GM12872 (cell line): ENCODE measurements around the gene HSD17B4.

Experiments used
- TF ChIP-seq, protein P1 (sequence below): IDR thresholded peaks from 3 replicates; pipeline ENCODE4 v1.5.1; 2011; ENCODE audit warnings: low read depth, mild to moderate bottlenecking, low read length, moderate library complexity; ENCODE audit not compliant: insufficient read depth

Gene HSD17B4

DNA sequence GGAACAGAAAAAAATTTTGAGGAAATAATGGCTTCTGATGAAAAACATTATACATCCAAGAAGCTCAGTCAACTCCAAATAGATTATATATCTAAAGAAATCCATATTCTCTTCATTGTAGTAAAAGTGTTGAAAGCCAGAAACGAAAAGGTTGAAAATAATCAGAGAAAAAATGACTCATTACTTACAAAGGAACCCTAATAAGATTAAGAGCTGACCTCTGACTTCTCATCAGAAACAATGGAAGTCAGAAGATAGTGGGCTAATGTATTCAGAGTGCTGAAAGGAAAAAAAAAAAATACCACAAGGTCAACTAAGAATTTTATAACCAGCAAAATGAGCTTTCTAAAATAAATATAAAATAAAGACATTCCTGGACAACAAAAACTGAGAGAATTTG is 60.0 kb downstream of the HSD17B4 start:
- TF ChIP-seq, protein P1, sequence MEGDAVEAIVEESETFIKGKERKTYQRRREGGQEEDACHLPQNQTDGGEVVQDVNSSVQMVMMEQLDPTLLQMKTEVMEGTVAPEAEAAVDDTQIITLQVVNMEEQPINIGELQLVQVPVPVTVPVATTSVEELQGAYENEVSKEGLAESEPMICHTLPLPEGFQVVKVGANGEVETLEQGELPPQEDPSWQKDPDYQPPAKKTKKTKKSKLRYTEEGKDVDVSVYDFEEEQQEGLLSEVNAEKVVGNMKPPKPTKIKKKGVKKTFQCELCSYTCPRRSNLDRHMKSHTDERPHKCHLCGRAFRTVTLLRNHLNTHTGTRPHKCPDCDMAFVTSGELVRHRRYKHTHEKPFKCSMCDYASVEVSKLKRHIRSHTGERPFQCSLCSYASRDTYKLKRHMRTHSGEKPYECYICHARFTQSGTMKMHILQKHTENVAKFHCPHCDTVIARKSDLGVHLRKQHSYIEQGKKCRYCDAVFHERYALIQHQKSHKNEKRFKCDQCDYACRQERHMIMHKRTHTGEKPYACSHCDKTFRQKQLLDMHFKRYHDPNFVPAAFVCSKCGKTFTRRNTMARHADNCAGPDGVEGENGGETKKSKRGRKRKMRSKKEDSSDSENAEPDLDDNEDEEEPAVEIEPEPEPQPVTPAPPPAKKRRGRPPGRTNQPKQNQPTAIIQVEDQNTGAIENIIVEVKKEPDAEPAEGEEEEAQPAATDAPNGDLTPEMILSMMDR = no peak

DNA sequence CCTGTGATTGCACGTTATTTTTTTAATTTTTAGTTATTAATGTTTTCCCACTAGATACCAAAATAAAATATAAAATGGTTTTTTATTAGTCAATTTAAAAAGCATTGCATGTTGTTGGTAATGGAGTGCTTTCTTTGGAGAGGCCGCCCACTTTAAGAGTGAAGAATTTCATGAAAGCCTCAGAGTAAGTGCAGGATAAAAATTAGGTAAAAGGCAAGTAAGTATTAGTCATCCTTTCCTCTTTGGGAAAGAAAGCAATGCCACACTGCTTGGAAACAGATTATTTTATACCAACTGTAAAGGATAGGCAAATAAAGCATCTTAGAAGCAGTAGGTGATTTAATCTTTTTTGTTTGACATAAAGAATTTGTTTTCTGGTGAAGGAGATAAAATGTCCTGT is 62.9 kb downstream of the HSD17B4 start:
- TF ChIP-seq, protein P1 = no peak

DNA sequence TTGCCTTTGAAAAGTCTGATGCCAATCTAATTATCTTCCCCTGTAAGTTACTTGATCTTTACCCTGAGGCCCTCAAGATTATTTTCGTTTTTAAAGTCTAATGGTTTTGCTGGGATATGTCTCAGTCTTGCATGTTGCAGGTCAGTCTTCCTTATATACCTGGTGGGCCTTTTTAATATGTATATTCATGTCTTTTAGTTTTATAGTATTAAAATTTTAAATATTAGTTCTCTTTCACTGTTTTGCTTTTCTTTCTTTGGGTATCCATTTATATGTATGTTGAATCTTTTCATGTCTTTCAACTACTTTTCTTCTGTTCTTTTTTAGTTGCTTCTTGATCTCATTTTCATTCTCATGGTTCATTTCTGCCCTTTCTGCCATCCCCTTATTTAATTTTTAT is 68.9 kb downstream of the HSD17B4 start:
- TF ChIP-seq, protein P1 = no peak

DNA sequence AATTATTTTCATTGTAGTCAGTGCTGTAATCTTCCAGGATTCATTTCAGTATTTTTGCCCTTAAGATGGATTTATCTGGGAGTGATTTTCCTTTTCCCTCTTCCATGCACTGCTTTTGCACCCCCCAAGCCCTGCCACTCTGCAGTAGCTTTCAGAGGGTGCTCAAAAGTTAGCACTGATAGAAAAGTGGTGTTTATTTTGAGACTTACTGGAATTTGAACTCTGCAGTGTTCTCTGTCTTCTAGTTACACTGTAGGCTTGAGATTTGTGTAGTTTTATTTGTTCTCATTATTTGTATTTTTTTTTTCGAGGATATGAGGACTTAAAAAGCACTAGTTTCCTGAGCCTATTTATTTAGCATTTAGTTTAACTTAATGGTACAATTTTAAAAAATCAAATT is 70.5 kb downstream of the HSD17B4 start:
- TF ChIP-seq, protein P1 = no peak

DNA sequence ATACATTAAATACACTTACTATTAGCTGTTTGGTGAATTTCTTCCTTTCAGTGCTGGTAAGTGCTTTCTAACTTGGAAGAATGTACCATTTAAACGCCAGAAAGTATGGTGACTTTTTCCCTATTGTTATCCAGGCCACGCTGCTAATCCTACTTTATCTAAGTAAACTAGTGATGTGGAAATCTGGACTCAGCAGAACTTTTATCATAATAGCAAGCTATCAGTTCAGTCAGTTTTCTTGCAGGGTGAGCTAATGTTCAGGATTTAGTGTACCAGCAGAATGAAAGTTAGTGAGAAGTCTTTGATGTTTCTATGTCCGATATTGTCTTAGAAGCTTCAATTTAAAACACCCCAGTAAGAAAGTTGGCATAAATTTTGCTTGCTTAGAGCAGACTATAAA is 72.2 kb downstream of the HSD17B4 start:
- TF ChIP-seq, protein P1 = no peak

DNA sequence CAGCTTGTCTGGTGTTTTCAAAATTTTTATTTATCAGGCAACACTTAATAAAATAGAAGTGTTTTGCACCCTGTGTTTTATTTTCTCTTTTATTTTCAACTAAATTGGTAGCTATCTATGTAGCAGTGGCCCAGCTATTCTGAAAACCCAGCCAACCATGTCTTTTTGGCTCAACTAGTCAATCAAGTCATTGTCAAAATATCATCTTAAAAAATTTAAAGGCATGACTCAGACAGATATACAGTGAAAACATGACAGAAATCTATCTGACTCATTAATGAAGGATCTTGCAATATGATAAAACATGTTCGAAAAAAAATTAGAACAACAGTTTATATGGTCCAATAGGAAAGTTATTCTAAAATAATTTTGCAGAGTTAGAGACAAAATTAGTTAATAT is 75.1 kb downstream of the HSD17B4 start:
- TF ChIP-seq, protein P1 = no peak

DNA sequence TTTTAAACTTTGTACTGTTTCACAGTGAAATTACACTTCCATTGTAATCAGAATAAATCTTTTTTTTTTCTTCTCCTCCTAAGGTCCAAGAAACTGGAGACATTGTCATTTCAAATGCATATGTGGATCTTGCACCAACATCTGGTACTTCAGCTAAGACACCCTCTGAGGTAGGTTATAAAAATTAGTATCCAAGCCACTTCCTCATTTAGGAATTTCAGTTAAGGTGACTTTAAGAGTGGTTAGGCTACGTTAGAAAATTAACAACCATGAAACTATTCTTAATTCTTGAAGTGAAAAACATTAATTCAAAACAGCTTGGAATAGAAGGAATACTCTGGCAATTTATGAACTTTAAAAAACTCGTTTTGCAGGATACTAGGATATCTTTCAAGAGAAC is 77.5 kb downstream of the HSD17B4 start:
- TF ChIP-seq, protein P1 = no peak

DNA sequence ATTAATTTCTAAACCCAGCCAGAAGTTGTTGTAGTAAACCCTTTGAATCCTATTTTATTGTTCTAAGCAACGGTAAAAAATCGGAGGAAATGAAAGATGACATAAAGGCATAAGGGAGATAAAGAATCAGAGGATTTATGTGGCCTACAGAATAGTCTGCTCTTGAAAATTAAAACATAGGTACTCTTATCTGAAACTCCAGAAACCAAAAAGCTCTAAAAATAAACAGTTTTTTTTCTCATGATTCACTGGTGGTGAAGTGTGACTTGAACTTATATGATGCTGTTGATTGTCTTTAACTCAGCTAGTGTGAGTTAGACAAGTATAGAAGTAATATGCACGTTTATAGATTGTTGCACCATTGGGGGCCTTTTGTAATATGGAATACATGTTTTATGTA is 80.3 kb downstream of the HSD17B4 start:
- TF ChIP-seq, protein P1 = no peak
